Effector memory CD4-positive, alpha-beta T cell (primary cell): ENCODE measurements around the gene UPK3A.

Source experiments
- DNase-seq, 3 donors: peaks; one replicate each; pipeline ENCODE4 v3.0.0-alpha.2; 2020
- H3K27ac ChIP-seq: 2 replicates; pipeline ENCODE4 v1.7.0; 2013; ENCODE audit warnings: mild to moderate bottlenecking, low read length, moderate library complexity; ENCODE audit not compliant: insufficient read depth, poor library complexity, severe bottlenecking
- H3K27me3 ChIP-seq: replicated peaks from 2 replicates; pipeline ENCODE4 v1.7.0; 2013; ENCODE audit warnings: mild to moderate bottlenecking, low read length; ENCODE audit not compliant: insufficient read depth, control insufficient read depth, poor library complexity, severe bottlenecking
- H3K36me3 ChIP-seq: 2 replicates; pipeline ENCODE4 v1.7.0; 2013; ENCODE audit warnings: mild to moderate bottlenecking, low read length, moderate library complexity; ENCODE audit not compliant: control insufficient read depth, insufficient read depth
- H3K4me1 ChIP-seq: 2 replicates; pipeline ENCODE4 v1.7.0; 2013; ENCODE audit warnings: low read length, mild to moderate bottlenecking; ENCODE audit not compliant: control insufficient read depth, insufficient read depth, poor library complexity, severe bottlenecking
- H3K4me3 ChIP-seq: 2 replicates; pipeline ENCODE4 v1.7.0; 2013; ENCODE audit warnings: low read length, low read depth, mild to moderate bottlenecking; ENCODE audit not compliant: insufficient read depth, poor library complexity, severe bottlenecking
- H3K9me3 ChIP-seq: 2 replicates; pipeline ENCODE4 v1.7.0; 2013; ENCODE audit warnings: mild to moderate bottlenecking, low read length, moderate library complexity; ENCODE audit not compliant: control insufficient read depth

The UPK3A gene

GRCh38 chr22:45328822-45329529 is 44.2 kb downstream of the UPK3A start:
- H3K27me3 ChIP-seq, result no peaks in the 10 kb centered on the region
- no peaks in the 10 kb centered on the region for H3K9me3 ChIP-seq
- H3K4me1 ChIP-seq, result no peaks in the 10 kb centered on the region
- H3K36me3 ChIP-seq, result peaks cover 66% of the 10 kb centered on the region
- H3K4me3 ChIP-seq, result no peak overlapping the region
- no peak overlapping the region for H3K27ac ChIP-seq
- no peak for DNase-seq

DNA sequence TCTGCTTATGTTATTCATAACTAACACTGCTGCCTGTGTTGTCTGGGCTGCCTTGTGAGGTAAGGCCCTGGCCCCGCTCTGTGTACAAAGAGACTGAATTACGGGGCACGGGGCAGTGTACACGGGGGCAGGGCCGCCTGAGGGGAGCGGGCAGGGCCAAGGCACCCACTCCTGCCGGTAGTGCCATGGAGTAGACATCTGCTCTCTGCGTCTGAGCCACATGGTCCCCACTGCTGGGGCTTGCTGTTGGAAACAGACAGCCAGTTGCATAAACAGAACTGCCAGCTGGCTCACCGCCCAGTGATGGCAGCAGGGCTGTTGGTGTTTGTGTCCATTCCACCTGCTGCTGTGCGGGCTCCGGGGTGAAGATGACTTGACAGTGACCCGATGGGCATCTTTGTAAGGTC is 44.8 kb downstream of the UPK3A start:
- DNase-seq, result no peak
- Histone ChIP-seq H3K27me3 (no peaks in the 10 kb centered on the region), H3K27ac (no peak overlapping the region), H3K36me3 (peaks cover 65% of the 10 kb centered on the region), H3K4me3 (no peak overlapping the region), H3K4me1 (no peaks in the 10 kb centered on the region), H3K9me3 (no peaks in the 10 kb centered on the region)

DNA sequence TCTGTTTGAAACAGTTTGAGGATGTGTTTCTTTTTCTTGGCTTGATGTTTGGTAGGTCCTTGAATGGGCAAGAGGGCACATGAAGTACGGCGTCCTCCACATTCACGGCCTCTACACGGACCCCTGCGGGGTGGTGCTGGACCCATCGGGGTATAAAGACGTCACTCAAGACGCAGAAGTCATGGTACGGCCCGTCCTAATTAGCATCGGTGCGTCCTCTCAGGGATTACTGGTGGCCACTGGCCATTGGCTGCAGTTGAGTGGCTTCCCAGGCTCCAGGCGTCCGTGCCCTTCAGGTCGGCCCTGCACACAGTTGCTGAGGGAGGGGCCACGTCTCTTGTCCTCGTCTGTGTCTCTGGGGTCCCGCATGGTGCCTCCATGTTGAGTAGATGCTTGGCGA is 45.8 kb downstream of the UPK3A start:
- Histone ChIP-seq H3K36me3 (peaks cover 65% of the 10 kb centered on the region), H3K27ac (no peak overlapping the region), H3K27me3 (no peaks in the 10 kb centered on the region), H3K4me1 (no peaks in the 10 kb centered on the region), H3K4me3 (no peak overlapping the region), H3K9me3 (no peaks in the 10 kb centered on the region)
- no peak for DNase-seq

GRCh38 chr22:45331486-45331885 is 46.7 kb downstream of the UPK3A start:
- Histone ChIP-seq H3K9me3 (no peaks in the 10 kb centered on the region), H3K36me3 (peaks cover 66% of the 10 kb centered on the region), H3K4me1 (no peaks in the 10 kb centered on the region), H3K4me3 (no peak overlapping the region), H3K27ac (no peak overlapping the region), H3K27me3 (no peaks in the 10 kb centered on the region)
- no peak for DNase-seq

- Histone ChIP-seq H3K9me3 (no peaks in the 10 kb centered on the region), H3K27ac (no peak overlapping the region), H3K36me3 (peaks cover 71% of the 10 kb centered on the region), H3K4me3 (no peak overlapping the region), H3K4me1 (no peaks in the 10 kb centered on the region), H3K27me3 (no peaks in the 10 kb centered on the region)
- no peak for DNase-seq
Measured at GRCh38 chr22:45332001-45332400, 47.3 kb downstream of the UPK3A start.

DNA sequence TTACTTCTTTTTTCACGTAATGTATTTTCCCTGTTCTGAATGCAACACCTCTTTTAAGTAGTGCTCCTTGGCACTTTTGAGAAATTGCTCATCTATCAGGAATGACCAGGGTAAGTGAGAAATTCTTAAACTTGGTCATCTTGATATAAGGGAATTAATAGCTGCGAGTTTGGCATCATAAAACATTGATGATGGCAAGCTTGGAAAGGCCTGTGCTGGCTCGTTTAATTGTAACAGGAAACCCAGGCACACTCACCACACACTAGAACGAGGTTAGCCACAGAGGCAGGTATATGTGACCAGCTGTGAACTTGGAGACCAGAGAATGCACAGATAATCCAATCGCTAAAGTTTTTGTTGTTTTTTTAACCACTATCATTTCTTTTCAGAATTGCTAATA is 49.3 kb downstream of the UPK3A start:
- no peak overlapping the region for H3K4me3 ChIP-seq
- peaks cover 77% of the 10 kb centered on the region for H3K36me3 ChIP-seq
- H3K27me3 ChIP-seq, result no peaks in the 10 kb centered on the region
- H3K27ac ChIP-seq, result no peak overlapping the region
- H3K9me3 ChIP-seq, result no peaks in the 10 kb centered on the region
- H3K4me1 ChIP-seq, result no peaks in the 10 kb centered on the region
- no peak for DNase-seq

- Histone ChIP-seq H3K36me3 (peaks cover 75% of the 10 kb centered on the region), H3K9me3 (no peaks in the 10 kb centered on the region), H3K4me1 (no peaks in the 10 kb centered on the region), H3K27me3 (no peaks in the 10 kb centered on the region), H3K27ac (no peak overlapping the region), H3K4me3 (no peak overlapping the region)
- DNase-seq, result no peak
Measured at GRCh38 chr22:45334528-45334927, 49.8 kb downstream of the UPK3A start.

DNA sequence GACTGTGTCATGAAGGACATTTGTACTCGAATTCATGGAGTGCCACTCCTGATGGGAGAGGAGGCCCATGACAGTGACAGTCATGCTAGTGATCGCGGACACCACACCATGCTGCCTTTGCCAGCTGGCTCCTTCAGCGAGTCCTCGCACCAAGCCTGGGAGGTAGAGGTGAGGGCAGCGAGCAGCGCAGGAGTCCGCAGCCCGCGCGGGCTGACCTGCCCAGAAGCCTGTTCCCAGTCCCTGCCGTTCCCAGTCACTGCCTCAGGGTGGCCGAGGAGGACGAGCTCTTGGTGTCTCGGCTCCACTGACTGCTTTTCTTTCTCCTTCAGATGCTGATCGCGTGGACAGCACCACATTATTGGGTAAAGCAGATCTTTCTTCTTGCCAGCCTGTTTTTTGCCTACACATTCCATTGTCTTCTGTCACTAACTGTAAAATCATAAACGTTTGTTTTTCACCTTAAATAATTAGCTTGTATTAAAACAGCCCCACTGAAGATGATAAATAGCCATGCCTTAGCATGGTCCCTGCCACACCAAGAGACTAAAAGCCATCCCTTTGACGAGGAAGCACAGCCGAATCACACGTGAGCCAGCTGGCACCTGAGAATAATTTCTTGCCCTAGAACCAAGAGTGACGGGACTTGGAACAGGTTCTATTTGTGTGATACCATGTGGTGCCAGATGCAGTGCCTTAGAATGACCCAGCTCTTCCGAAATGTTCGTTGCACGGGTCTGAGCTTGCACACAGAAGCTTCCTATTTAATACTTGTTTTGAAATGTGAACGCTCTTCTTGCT is 50.5 kb downstream of the UPK3A start:
- H3K4me3 ChIP-seq, result no peak overlapping the region
- H3K9me3 ChIP-seq, result no peaks in the 10 kb centered on the region
- DNase-seq, result no peak
- no peak overlapping the region for H3K27ac ChIP-seq
- H3K4me1 ChIP-seq, result no peaks in the 10 kb centered on the region
- peaks cover 77% of the 10 kb centered on the region for H3K36me3 ChIP-seq
- no peaks in the 10 kb centered on the region for H3K27me3 ChIP-seq

- DNase-seq, result no peak
- Histone ChIP-seq H3K4me1 (no peaks in the 10 kb centered on the region), H3K9me3 (no peaks in the 10 kb centered on the region), H3K27me3 (no peaks in the 10 kb centered on the region), H3K36me3 (peaks cover 77% of the 10 kb centered on the region), H3K4me3 (no peak overlapping the region), H3K27ac (no peak overlapping the region)
Measured at GRCh38 chr22:45335854-45336522, 51.2 kb downstream of the UPK3A start.

GRCh38 chr22:45336971-45337431 is 52.3 kb downstream of the UPK3A start:
- H3K27ac ChIP-seq, result no peak overlapping the region
- peaks cover 68% of the 10 kb centered on the region for H3K36me3 ChIP-seq
- no peak overlapping the region for H3K4me3 ChIP-seq
- no peaks in the 10 kb centered on the region for H3K4me1 ChIP-seq
- no peak for DNase-seq
- no peaks in the 10 kb centered on the region for H3K27me3 ChIP-seq
- no peaks in the 10 kb centered on the region for H3K9me3 ChIP-seq
